Measurements from ENCODE around the gene HPX.

HPX gene, protein sequence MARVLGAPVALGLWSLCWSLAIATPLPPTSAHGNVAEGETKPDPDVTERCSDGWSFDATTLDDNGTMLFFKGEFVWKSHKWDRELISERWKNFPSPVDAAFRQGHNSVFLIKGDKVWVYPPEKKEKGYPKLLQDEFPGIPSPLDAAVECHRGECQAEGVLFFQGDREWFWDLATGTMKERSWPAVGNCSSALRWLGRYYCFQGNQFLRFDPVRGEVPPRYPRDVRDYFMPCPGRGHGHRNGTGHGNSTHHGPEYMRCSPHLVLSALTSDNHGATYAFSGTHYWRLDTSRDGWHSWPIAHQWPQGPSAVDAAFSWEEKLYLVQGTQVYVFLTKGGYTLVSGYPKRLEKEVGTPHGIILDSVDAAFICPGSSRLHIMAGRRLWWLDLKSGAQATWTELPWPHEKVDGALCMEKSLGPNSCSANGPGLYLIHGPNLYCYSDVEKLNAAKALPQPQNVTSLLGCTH

DNA sequence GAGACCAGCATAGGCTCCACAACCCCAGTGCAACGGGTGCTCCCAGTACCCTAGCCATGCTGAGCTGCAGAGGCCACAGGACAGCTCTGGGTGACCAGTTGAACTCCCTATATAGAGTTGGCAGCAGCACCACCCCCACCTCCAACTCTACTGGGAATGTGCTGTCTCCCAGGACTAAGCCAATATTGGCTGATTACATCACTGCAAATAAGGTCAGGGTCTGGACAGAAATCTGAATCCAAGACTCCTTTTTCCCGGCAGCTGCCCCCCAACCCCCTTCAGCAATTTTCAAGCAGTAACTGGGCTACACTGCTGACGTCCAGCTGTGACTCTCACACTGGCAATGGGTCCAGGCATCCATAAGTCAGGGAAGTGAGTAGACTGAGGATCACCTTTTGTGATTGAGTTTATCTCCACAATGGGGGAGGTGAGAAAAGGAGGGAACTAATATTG is at the start of gene HPX:
HPX (minus strand) TSS at position 82 of the 453 bp plus-strand sequence; CDS start at position 58, 24 bp downstream.
- DNase-seq (ENCODE audit: low read depth), result no peak

GRCh38 chr11:6489306-6489705 is 48.5 kb upstream of the HPX start:
- no peak for DNase-seq (ENCODE audit: low read depth)

DNA sequence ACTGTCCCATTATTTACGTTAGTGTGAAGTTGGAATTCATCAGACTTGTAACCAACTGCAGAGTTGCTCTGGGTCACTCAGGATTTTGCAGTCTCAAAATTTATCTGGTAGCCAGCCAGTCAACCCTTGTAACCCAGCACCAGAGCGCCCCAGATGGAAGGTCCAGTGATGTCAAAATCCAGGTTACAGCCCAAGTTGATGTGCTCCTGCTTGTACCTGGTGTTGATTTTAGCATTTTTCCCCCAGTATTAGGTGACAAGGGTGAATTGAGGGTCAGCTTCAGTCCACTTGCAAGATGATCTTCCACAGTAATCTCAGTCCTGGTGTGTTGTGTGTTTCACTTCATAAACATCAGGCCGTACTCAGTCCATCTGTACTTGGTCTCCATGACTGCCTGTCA is 48.0 kb upstream of the HPX start:
- DNase-seq (ENCODE audit: low read depth), result no peak

DNA sequence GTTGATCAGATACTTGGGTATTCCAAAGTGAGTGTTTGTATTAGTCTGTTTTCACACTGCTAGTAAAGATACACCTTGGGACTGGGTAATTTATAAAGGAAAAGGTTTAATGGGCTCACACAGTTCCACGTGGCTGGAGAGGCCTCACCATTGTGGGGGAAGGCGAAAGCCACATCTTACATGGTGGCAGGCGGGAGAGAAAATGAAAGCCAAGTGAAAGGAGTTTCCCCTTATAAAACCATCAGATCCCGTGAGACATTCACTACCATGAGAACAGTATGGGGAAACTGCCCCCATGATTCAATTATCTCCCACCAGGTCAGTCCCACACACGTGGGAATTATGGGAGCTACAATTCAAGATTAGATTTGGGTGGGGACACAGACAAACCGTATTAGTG is 47.6 kb upstream of the HPX start:
- no peak for DNase-seq (ENCODE audit: low read depth)

DNA sequence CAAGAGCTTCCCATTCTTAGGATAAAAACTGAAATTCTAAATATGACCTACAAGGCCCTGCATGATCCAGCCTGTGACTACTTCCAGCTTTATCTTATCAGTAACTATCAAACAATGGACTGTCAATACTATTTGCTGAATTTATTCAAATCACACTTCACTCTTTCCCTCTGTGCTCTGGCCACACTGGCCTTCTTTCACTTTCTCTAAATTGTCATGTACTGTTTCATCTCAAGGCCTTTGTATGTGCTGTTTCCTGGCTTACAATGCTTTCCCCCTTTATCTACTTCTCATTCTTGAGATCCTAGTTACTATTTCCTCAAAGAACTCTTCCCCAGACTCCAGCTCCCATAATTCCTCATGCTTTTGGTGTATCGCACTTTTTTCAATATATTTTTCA is 46.2 kb upstream of the HPX start:
- DNase-seq (ENCODE audit: low read depth), result no peak

DNA sequence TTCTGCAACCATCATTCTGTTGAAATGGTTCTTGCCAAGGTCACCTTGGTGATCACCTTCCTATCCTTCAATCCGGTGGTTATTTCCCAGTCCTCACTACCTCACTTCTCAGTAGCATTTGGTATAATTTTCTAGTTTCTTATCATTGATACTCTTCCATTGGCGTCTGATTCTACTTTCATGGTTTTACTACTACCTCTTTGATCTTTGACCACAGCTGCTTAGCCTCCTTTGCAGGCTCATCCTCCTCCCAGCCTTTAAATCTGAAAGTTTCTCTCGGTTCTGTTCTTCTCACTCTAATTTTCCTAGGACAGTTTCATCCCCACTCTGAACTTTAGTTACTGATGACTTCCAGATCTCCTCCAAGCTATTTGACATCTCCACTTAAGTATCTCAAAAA is 45.5 kb upstream of the HPX start:
- DNase-seq (ENCODE audit: low read depth), result no peak

GRCh38 chr11:6485661-6486060 is 44.9 kb upstream of the HPX start:
- DNase-seq (ENCODE audit: low read depth), result no peak

DNA sequence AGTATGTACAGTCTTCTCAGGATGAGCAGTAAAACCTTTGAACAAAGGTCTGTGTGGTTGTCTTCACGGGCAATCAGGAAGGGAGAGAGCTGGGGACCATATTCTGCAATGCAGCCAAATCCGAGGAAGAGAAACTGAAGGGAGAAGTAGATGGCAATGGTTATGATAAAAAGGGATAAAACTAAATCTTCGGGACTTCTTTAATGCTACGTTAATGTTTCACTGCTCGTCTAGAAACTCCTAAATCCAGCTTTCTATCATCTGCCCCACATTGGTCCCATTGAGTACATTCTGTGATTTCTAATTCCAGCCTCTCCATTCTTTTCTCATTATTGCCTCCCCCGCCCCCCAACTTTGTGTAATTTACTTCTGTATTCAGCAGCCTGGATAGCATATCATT is 42.2 kb upstream of the HPX start:
- DNase-seq (ENCODE audit: low read depth), result no peak

- DNase-seq (ENCODE audit: low read depth), result no peak
These were observed 41.7 kb upstream of the HPX start for GRCh38 chr11:6482441-6482840.

- no peak for DNase-seq (ENCODE audit: low read depth)
These were observed 41.1 kb upstream of the HPX start for GRCh38 chr11:6481924-6482275.

DNA sequence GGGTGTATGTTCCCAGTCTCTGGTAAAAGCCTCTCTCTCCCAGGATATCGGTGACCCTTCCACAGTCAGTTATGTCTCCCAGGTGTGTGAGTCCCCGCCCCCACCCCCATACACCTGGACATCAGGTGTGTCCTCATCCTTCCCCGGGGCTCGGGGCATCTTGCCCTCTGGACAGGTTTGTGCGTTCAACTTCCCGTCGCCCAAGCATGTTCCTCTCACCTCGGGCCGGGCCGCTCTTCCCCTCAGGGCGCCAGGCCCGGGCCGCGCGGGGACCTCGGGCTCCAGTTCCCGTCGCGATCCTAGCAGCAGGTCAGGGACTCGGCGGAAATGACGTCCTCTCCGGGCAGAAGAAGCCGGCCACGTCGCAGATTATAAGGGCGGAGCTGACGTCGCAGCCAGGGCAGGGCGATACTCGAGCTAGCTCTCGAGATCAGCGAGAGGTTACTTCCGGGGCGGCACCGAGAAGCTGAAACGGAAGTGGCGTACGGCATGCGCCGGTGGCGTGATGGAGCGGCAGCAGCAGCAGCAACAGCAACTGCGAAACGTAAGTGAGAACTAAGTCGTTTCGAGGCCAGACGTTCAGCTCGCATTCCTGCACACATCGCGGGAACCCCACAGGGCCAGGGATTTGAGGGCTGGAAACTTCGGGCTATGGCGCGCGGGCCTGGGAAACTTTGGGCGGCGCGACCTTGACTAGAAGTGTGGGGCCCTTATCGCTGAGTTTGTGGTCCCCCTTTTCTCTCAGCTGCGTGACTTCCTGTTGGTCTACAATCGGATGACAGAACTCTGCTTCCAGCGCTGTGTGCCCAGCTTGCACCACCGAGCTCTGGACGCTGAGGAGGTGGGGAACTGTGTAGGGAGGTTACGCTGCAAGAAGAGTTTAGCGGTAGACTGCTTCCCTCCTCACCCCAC is 40.5 kb upstream of the HPX start, which contains the start of the genes ARFIP2 and TIMM10B:
ARFIP2 (minus strand) TSS at position 320 of the 912 bp plus-strand sequence. CDS start 910 bp downstream, outside the sequence.
TIMM10B (plus strand) TSS at position 490 of the 912 bp plus-strand sequence; CDS start at position 506, 16 bp downstream.
- peak; percentile 95 for DNase-seq (ENCODE audit: low read depth)

DNA sequence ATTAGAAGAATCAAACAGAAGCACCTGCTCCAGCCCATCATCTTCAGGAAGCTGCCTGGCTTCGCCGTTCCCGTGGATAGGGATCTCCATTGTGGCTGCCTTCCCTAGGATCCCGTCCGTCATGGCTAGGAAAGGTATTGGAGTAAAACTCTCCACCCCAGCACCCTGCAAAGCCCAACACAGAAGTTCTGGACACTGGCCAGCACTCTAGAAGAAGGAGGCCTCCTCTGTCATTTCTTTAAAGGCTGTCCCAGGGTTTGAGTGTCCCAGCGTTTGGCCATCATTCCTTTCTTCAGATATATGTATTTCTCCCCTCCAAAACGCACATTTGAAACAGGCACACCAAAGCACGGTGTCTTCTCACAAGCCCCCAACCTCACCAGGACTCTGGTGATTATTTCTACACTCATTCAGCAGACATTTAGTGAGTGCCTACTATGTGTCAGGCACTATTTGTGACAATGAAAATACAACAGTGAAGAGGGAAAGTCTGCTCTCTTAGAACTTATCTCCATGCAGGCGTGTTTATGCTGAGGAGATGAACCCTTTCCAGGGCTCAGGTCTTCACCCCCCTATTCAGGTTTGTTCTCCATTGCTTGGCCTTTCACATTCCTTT is 39.6 kb upstream of the HPX start:
- no peak for DNase-seq (ENCODE audit: low read depth)

GRCh38 chr11:6476571-6476970 is 35.8 kb upstream of the HPX start:
- DNase-seq (ENCODE audit: low read depth), result no peak

GRCh38 chr11:6475936-6476335 is 35.1 kb upstream of the HPX start:
- DNase-seq (ENCODE audit: low read depth), result no peak

DNA sequence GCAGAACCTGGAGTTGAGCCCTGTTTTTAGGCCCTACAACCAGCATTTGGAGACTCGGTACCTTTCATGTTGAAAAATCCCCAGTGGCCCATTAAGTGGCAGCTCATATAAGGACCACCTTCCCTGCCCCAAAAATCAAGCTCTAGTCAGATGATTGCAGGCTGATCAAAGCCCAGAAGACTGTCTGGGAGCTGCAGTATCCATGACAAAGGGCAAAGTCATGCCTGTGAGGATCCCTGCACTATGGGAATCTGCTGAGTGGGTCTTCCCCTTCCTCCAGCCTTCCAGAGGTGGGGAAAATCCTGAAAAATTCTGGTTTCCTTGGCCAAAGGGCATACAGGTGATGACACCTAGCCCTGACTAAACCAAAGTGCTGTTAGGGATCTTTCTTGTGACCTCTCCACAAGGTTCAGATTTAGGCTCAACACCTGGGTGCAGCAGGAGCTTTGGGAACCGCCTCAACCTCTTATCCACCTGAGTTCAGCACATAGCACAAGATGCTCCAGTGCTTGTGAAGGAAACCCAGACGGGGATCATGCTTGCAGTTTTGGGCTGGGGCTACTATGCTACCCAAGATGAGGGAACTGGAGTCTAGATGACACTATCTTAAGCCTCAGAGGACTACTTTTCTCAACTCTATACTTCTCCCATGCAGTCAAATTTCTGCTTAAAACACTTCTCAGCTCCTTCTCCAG is 34.2 kb upstream of the HPX start:
- DNase-seq (ENCODE audit: low read depth), result no peak

GRCh38 chr11:6474413-6474792 is 33.6 kb upstream of the HPX start:
- DNase-seq (ENCODE audit: low read depth), result no peak

- peak; percentile 64 for DNase-seq (ENCODE audit: low read depth)
These were observed 32.9 kb upstream of the HPX start, which contains the start of gene TRIM3 for GRCh38 chr11:6473451-6474412. TSS of gene TRIM3 (minus strand) at chr11:6473941. CDS start at chr11:6465695, 8,246 bp downstream.

DNA sequence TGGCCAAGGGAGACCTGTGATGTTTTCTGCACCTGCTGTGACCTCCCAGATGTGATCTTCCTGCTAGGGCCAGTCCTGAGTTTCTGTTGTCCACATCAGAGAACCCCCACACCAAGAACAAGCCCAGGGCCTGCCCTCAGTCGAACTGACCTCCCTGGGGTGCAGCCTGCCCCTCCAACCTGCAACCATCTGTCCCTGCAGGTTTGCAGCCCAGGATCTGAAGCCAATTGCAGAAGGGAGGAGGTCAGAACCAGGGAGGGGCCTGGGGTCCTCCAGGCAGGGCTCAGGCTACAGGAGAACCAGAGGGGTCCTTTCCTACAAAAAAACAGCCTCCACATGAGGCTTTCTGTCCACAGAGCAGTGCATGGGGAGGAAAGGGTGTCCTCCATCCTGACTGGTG is 32.1 kb upstream of the HPX start:
- no peak for DNase-seq (ENCODE audit: low read depth)

DNA sequence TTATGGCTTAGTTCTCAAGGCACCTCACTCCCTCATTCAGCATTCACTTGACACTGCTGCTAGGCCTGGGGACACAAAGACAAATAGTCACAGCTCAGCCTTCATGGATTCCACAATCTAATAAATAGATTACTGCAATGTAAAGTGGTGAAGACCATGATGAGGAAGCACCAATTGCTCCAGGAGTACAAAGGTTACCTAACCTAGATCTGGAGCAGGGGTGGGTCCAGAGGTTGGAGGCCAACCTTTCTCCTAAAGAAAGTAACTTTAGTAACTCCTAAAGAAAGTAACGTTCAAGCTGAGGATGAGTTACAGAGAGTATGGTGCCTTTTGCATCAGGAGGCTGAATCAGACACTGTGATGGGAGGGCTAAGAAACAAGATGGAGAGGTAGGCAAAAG is 28.8 kb upstream of the HPX start:
- no peak for DNase-seq (ENCODE audit: low read depth)

DNA sequence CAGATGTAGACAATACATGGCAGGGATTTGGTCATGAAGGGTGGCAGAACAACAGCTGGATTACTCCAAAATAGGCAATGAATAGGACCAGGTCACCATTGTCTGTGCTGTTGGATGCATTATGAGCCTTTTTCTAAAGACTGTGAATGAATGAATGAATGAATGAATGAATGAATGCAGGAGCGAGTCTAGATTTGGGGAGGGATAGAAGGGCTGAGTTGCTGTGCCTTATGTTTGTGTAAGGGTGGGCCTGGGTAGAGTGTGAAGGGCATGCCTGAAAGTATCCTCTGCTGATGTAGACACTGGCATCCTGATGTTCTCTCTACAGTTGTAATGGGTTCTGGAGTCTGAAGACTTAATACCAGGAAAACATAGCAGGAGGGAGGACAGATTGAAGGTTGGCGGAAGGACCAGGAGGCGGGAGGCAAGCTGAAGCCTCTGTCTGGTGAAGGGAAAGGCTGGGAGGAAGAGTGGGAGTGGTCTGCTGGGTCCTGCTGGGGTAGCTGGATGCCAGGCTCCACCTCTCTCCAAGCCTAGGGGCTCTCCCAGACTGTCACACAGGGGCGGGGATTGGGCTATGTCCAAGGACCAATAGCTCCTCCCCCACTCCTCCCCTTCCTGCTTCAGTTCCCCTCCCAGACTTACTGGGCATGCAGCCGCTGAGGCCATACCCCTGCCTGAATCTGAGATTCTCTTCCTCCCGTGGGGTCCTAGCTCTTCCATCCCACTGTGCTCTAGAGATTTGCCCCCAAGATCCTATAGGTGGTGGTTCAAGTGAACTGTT is 28.1 kb upstream of the HPX start:
- no peak for DNase-seq (ENCODE audit: low read depth)

Data from stimulated activated CD4-positive, alpha-beta T cell treated with anti-CD3 and anti-CD28 coated beads, Interleukin-2, amount 100 ng/mL, for 4 hours (primary cell).